A549 (cell line): ENCODE data around the gene JMJD4.

Source experiments
- PHF8 ChIP-seq: fragments of 200-600 bp; sonication (generic); IDR thresholded peaks from 2 replicates; pipeline ENCODE4 v1.6.1; 2016; ENCODE audit warnings: low read depth, mild to moderate bottlenecking, antibody characterized with exemption, moderate library complexity, borderline replicate concordance
- RFX5 ChIP-seq: fragments of 450-650 bp; IDR thresholded peaks from 2 replicates; pipeline ENCODE4 v1.7.1; 2014; ENCODE audit warnings: antibody characterized with exemption, mild to moderate bottlenecking, moderate library complexity

- TF ChIP-seq PHF8 (no peak), RFX5 (no peak)
Observed at GRCh38 chr1:227775841-227776240, 40.7 kb upstream of the JMJD4 start.
